Neural cell (in vitro differentiated cells): Measurements from ENCODE around the gene YWHAQ. TPM values are rescaled to one million over a fixed set of nuclear protein-coding genes. Genes with fewer than 3 reads are reported as not detected.

Experiments used
- H2AFZ ChIP-seq: fragments of 200-600, 300-800 bp; sonication (generic), shearing (Covaris generic); 2 replicates; pipeline ENCODE4 v1.6.0; 2014; ENCODE audit warnings: low read depth, mild to moderate bottlenecking, antibody characterized with exemption, low read length, moderate library complexity
- H3F3A ChIP-seq: fragments of 200-600 bp; shearing (Covaris generic); 2 replicates; pipeline ENCODE4 v1.6.1; 2016; ENCODE audit warnings: mild to moderate bottlenecking, moderate library complexity, mixed read lengths, antibody characterized with exemption, low read length; ENCODE audit not compliant: insufficient read depth, poor library complexity, severe bottlenecking
- H3K27ac ChIP-seq: fragments of 200-600, 300-800 bp; sonication (generic), shearing (Covaris generic); 2 replicates; pipeline ENCODE4 v1.5.1; 2014; ENCODE audit warnings: mild to moderate bottlenecking, low read length, moderate library complexity
- H3K27me3 ChIP-seq: fragments of 300-800, 200-600 bp; sonication (generic), shearing (Covaris generic); 2 replicates; pipeline ENCODE4 v1.6.0; 2014; ENCODE audit warnings: mild to moderate bottlenecking, low read depth, low read length, moderate library complexity; ENCODE audit not compliant: insufficient read depth
- H3K36me3 ChIP-seq: fragments of 300-800, 200-600 bp; sonication (generic), shearing (Covaris generic); 2 replicates; pipeline ENCODE4 v1.5.1; 2014; ENCODE audit warnings: mild to moderate bottlenecking, antibody characterized with exemption, low read length, moderate library complexity; ENCODE audit not compliant: insufficient read depth
- H3K4me2 ChIP-seq: fragments of 300-800, 200-600 bp; sonication (generic), shearing (Covaris generic); 2 replicates; pipeline ENCODE4 v1.6.0; 2014; ENCODE audit warnings: mild to moderate bottlenecking, low read length
- H3K4me3 ChIP-seq: fragments of 300-800, 200-600 bp; sonication (generic), shearing (Covaris generic); 2 replicates; pipeline ENCODE4 v1.5.1; 2014; ENCODE audit warnings: mild to moderate bottlenecking, low read length, moderate library complexity
- H3K79me2 ChIP-seq: fragments of 200-600 bp; shearing (Covaris generic); replicated peaks from 2 replicates; pipeline ENCODE4 v1.6.0; 2014; ENCODE audit warnings: mild to moderate bottlenecking, low read length, moderate library complexity; ENCODE audit not compliant: insufficient read depth
- H3K9ac ChIP-seq: fragments of 300-800, 200-600 bp; sonication (generic), shearing (Covaris generic); 2 replicates; pipeline ENCODE4 v1.6.1; 2016; ENCODE audit warnings: mild to moderate bottlenecking, low read length, mixed read lengths
- H3K9me2 ChIP-seq: fragments of 200-600 bp; shearing (Covaris generic); 2 replicates; pipeline ENCODE4 v1.6.1; 2016; ENCODE audit warnings: mild to moderate bottlenecking, low read length, mixed read lengths; ENCODE audit not compliant: insufficient read depth
- H3K9me3 ChIP-seq: fragments of 200-600, 300-800 bp; sonication (generic), shearing (Covaris generic); 2 replicates; pipeline ENCODE4 v1.6.1; 2016; ENCODE audit warnings: mild to moderate bottlenecking, mixed run types, low read length, moderate library complexity, mixed read lengths
- H4K20me1 ChIP-seq: fragments of 200-600 bp; shearing (Covaris generic); 2 replicates; pipeline ENCODE4 v1.6.1; 2016; ENCODE audit warnings: mild to moderate bottlenecking, mixed run types; ENCODE audit not compliant: insufficient read depth
- EP300 ChIP-seq: fragments of 450-650 bp; conservative IDR thresholded peaks from 2 replicates; pipeline ENCODE4 v1.6.1; 2014; ENCODE audit warnings: antibody characterized with exemption, mild to moderate bottlenecking, moderate library complexity; ENCODE audit not compliant: poor library complexity, severe bottlenecking
- EZH2 ChIP-seq: fragments of 200-600, 300-800 bp; shearing (Covaris generic), sonication (generic); IDR thresholded peaks from 2 replicates; pipeline ENCODE4 v1.6.1; 2014; ENCODE audit warnings: antibody characterized with exemption, low read length, borderline replicate concordance, mild to moderate bottlenecking; ENCODE audit not compliant: insufficient read depth, poor library complexity, severe bottlenecking
- MXI1 ChIP-seq: fragments of 450-650 bp; conservative IDR thresholded peaks from 2 replicates; pipeline ENCODE4 v1.6.1; 2014; ENCODE audit warnings: antibody characterized with exemption, mild to moderate bottlenecking; ENCODE audit not compliant: poor library complexity, severe bottlenecking
- POLR2AphosphoS5 ChIP-seq: IDR thresholded peaks from 2 replicates; pipeline ENCODE4 v1.6.1; 2012
- RAD21 ChIP-seq: fragments of 450-650 bp; conservative IDR thresholded peaks from 2 replicates; pipeline ENCODE4 v1.6.1; 2014; ENCODE audit warnings: antibody characterized with exemption, mild to moderate bottlenecking, moderate library complexity
- REST ChIP-seq: IDR thresholded peaks from 2 replicates; pipeline ENCODE4 v1.6.1; 2012; ENCODE audit warnings: borderline replicate concordance
- SMC3 ChIP-seq: fragments of 450-650 bp; conservative IDR thresholded peaks from 2 replicates; pipeline ENCODE4 v1.6.1; 2014; ENCODE audit warnings: antibody characterized with exemption, mild to moderate bottlenecking, moderate library complexity; ENCODE audit not compliant: poor library complexity
- TAF1 ChIP-seq: IDR thresholded peaks from 2 replicates; pipeline ENCODE4 v1.6.1; 2012; ENCODE audit warnings: low read depth
- polyA plus RNA-seq: library from polyadenylated mRNA; depleted of rRNA; stranded (reverse); fragments of >200 nt; gene quantifications from 2 replicates; pipeline ENCODE4 v1.2.3, GENCODE V29; 2014
- TF ChIP-seq, protein P1 (sequence below): fragments of 450-650 bp; IDR thresholded peaks from 2 replicates; pipeline ENCODE4 v1.5.1; 2014; ENCODE audit warnings: antibody characterized with exemption, mild to moderate bottlenecking, moderate library complexity; ENCODE audit not compliant: poor library complexity, severe bottlenecking

YWHAQ gene
- polyA plus RNA-seq, 1 donor from 2014 or later = 1,446 TPM

GRCh38 chr2:9656270-9656766 is 25.5 kb upstream of the YWHAQ start:
- no peaks in the 10 kb centered on the region for H3K36me3 ChIP-seq
- no peaks in the 10 kb centered on the region for H3K9me3 ChIP-seq
- no peaks in the 10 kb centered on the region for H4K20me1 ChIP-seq
- H3K79me2 ChIP-seq = no peaks in the 10 kb centered on the region
- TF ChIP-seq POLR2AphosphoS5 (no peak), EP300 (no peak), REST (no peak), TAF1 (no peak), SMC3 (no peak), RAD21 (no peak), EZH2 (no peak), MXI1 (no peak)
- TF ChIP-seq, protein P1, sequence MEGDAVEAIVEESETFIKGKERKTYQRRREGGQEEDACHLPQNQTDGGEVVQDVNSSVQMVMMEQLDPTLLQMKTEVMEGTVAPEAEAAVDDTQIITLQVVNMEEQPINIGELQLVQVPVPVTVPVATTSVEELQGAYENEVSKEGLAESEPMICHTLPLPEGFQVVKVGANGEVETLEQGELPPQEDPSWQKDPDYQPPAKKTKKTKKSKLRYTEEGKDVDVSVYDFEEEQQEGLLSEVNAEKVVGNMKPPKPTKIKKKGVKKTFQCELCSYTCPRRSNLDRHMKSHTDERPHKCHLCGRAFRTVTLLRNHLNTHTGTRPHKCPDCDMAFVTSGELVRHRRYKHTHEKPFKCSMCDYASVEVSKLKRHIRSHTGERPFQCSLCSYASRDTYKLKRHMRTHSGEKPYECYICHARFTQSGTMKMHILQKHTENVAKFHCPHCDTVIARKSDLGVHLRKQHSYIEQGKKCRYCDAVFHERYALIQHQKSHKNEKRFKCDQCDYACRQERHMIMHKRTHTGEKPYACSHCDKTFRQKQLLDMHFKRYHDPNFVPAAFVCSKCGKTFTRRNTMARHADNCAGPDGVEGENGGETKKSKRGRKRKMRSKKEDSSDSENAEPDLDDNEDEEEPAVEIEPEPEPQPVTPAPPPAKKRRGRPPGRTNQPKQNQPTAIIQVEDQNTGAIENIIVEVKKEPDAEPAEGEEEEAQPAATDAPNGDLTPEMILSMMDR = no peak
- H3K4me3 ChIP-seq = no peak overlapping the region
- H3K27me3 ChIP-seq = no peaks in the 10 kb centered on the region
- no peak overlapping the region for H2AFZ ChIP-seq
- no peak overlapping the region for H3K27ac ChIP-seq
- no peaks in the 10 kb centered on the region for H3F3A ChIP-seq
- H3K9me2 ChIP-seq = no peaks in the 10 kb centered on the region
- no peak overlapping the region for H3K9ac ChIP-seq
- no peak overlapping the region for H3K4me2 ChIP-seq

DNA sequence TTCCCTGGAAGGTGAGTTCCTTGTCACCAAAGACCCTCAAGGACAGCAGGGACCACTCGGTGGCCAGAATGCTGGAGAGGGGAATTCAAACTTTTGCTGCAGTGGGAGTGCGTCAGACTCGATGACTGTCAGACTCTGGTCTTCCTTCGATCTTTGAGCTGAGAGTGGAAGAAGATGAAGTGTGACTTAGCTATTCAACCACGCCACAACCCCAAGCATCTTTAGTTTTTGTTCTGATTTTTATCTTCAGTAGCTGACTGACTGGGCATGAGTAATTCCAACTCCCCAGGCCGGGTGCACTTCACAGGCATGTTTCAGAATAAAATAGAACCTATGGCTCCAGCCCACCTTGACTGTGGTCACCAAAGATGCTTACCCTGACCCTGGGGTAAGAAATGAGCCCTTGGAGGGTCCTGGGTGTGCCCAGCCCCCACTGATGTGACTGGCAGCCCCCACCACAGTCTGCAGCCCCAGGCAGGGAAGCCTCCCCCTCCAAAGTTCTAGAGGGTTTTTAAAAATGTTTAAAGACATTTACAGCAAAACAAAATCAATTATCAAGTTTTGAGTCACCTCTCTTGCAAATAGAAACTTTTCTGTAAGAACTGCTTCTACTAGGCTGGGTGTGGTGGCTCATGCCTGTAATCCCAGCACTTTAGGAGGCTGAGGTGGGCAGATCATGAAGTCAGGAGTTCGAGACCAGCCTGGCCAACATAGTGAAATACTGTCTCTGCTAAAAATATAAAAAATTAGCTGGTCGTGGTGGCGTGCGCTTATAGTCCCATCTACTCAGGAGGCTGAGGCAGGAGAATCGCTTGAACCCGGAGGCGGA is 24.9 kb upstream of the YWHAQ start:
- no peaks in the 10 kb centered on the region for H3F3A ChIP-seq
- H3K9ac ChIP-seq = no peak overlapping the region
- TF ChIP-seq SMC3 = no peak
- TF ChIP-seq EP300 = no peak
- no peak for TF ChIP-seq MXI1
- no peak for TF ChIP-seq RAD21
- TF ChIP-seq, protein P1 = no peak
- TF ChIP-seq REST = no peak
- no peak for TF ChIP-seq POLR2AphosphoS5
- TF ChIP-seq EZH2 = no peak
- TF ChIP-seq TAF1 = no peak
- H3K4me2 ChIP-seq = no peak overlapping the region
- H3K36me3 ChIP-seq = no peaks in the 10 kb centered on the region
- no peaks in the 10 kb centered on the region for H3K27me3 ChIP-seq
- no peak overlapping the region for H3K4me3 ChIP-seq
- H4K20me1 ChIP-seq = no peaks in the 10 kb centered on the region
- H3K79me2 ChIP-seq = no peaks in the 10 kb centered on the region
- no peak overlapping the region for H3K27ac ChIP-seq
- no peaks in the 10 kb centered on the region for H3K9me3 ChIP-seq
- no peak overlapping the region for H2AFZ ChIP-seq
- no peaks in the 10 kb centered on the region for H3K9me2 ChIP-seq
